ENCODE data around the gene AGBL1.

- TF ChIP-seq ZNF174 (tag by site-specific recombination; IDR thresholded peaks at IDR 0.05) (no peak), CTCF (tag by site-specific recombination; IDR thresholded peaks at IDR 0.05) (no peak), ZNF830 (tag by site-specific recombination; IDR thresholded peaks at IDR 0.05; ENCODE audit: low read depth) (no peak), MEIS1 (CRISPR knock-in tag; IDR thresholded peaks at IDR 0.05; ENCODE audit: borderline replicate concordance) (no peak), SP3 (tag by site-specific recombination; IDR thresholded peaks at IDR 0.05) (no peak), SP7 (tag by site-specific recombination; IDR thresholded peaks at IDR 0.05) (no peak), YY1 (tag by site-specific recombination; IDR thresholded peaks at IDR 0.05) (no peak), ZNF776 (tag by site-specific recombination; IDR thresholded peaks at IDR 0.05; ENCODE audit: borderline replicate concordance) (no peak), ZNF544 (tag by site-specific recombination; IDR thresholded peaks at IDR 0.05) (no peak), TRIM28 (IDR thresholded peaks at IDR 0.05; ENCODE audit: borderline replicate concordance, low read length) (no peak), ZNF416 (tag by site-specific recombination; IDR thresholded peaks at IDR 0.05) (no peak)
Observed at GRCh38 chr15:86333819-86334218, 254.1 kb downstream of the AGBL1 start.
